Measurements from ENCODE around the gene PALLD.

The PALLD gene

DNA sequence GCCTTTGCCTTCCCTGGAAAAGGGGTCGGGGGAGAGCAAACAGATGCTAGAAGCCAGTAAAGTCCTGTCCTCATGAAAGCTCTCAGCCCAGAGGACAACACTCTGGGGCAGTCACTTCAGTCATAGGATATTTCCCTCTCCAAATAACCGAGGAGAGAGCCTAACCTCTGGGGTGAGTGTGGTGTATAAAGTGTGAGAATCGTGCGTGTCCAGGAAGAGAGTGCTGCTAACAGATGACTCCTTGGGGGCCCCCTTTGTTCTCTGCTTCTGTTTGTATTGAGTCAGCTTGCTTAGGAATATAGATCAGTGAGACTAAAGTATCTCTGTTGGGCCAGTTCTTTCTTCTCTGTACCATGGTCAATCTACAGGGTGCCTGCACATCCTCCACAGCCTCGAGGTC, 247.2 kb downstream of the PALLD start:
- H3K9me3 Mint-ChIP-seq, result no peaks in the 10 kb centered on the region
- no peaks in the 10 kb centered on the region for H3K36me3 Mint-ChIP-seq (ENCODE audit: low read depth)
- H3K27me3 Mint-ChIP-seq (ENCODE audit: low read depth), result peaks cover 21% of the 10 kb centered on the region
- H3K27ac Mint-ChIP-seq, result no peak overlapping the region
- no peak overlapping the region for H3K4me3 Mint-ChIP-seq
- no peaks in the 10 kb centered on the region for H3K4me1 Mint-ChIP-seq (ENCODE audit: low read depth)

DNA sequence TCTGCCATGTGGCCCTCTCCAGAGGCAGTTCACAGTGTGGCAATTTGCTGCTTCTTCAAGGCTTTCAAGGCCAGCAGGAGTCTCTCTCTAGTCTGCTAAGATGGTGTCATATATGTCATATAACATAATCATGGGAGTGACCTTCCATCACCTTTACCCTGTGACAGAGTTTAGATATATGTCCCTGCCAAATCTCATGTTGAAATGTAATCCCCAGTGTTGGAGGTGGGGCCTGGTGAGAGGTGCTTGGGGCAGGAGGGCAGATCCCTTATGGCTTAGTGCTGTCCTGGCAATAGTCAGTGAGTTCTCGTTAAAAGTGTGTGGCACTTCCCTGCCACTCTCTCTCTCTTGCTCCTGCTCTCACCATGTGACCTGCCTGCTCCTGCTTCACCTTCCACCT, 252.0 kb downstream of the PALLD start:
- peaks cover 13% of the 10 kb centered on the region for H3K27me3 Mint-ChIP-seq (ENCODE audit: low read depth)
- no peaks in the 10 kb centered on the region for H3K4me1 Mint-ChIP-seq (ENCODE audit: low read depth)
- no peak overlapping the region for H3K4me3 Mint-ChIP-seq
- no peaks in the 10 kb centered on the region for H3K36me3 Mint-ChIP-seq (ENCODE audit: low read depth)
- H3K27ac Mint-ChIP-seq, result no peak overlapping the region
- no peaks in the 10 kb centered on the region for H3K9me3 Mint-ChIP-seq

DNA sequence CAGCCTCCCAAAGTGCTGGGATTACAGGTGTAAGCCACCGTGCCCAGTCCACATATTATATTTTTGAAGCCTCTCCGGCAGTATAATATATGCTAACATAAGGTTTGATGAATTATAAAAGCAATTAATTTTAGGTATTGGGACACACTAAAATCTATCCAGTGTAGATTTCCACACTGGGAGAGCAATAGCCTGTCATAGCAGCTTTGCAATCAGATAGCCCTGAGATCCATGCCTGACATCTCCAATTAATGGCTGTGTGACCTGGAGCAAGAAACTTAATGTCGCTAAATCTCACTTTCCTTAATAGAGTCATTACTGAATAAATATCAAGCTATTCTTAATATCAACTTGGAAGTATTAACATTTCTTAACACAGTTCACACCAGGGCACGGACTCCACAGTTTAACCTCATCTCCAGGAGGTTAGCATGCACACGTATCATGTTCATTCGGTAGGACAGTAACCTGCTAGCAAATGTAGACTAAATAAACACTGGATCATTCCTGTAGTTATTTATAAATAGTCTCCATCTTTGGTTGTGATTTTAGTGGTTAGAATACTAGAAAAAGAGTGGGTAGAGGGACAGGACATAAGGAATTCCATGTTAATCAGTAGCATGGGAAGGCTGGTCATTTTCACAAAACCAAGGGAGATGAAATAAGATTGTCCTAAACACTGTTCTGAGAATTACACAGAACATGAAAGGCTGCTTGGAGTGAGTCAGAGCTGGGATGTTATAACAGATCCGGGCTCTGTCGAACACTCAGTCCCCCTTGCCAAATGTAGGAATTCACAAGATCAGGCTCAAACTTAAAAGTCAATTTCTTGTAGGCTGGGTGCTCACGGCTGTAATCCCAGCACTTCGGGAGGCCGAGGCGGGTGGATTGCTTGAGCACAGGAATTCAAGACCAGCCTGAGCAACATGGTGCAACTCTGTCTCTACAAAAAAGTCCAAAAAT, 254.7 kb downstream of the PALLD start:
- H3K4me3 Mint-ChIP-seq, result no peak overlapping the region
- no peaks in the 10 kb centered on the region for H3K9me3 Mint-ChIP-seq
- H3K27me3 Mint-ChIP-seq (ENCODE audit: low read depth), result peaks cover 9% of the 10 kb centered on the region
- H3K27ac Mint-ChIP-seq, result no peak overlapping the region
- no peaks in the 10 kb centered on the region for H3K36me3 Mint-ChIP-seq (ENCODE audit: low read depth)
- peaks cover 5% of the 10 kb centered on the region for H3K4me1 Mint-ChIP-seq (ENCODE audit: low read depth)

- Mint-ChIP-seq H3K9me3 (no peaks in the 10 kb centered on the region), H3K27me3 (ENCODE audit: low read depth) (peaks cover 4% of the 10 kb centered on the region), H3K4me3 (no peak overlapping the region), H3K27ac (no peak overlapping the region), H3K36me3 (ENCODE audit: low read depth) (no peaks in the 10 kb centered on the region), H3K4me1 (ENCODE audit: low read depth) (peaks cover 21% of the 10 kb centered on the region)
Measured at GRCh38 chr4:168755598-168756477, 259.0 kb downstream of the PALLD start.

DNA sequence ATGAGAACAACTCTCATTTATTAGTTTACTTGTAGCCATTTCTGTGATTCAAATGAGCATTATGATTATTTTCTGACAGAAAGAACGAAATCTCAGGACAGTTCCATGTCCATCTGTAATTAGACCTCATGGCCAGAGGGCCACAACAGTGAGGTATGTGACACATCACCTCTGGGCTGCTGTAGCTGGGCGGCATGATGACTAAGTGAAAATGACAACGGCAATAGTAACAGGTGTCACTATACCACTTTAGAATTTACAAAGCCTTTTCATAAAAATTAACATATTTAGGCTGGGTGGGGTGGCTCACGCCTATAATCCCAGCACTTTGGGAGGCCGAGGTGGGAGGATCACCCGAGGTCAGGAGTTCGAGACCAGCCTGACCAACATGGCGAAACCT, 260.6 kb downstream of the PALLD start:
- H3K27me3 Mint-ChIP-seq (ENCODE audit: low read depth), result peaks cover 4% of the 10 kb centered on the region

GRCh38 chr4:168758351-168758876, 261.6 kb downstream of the PALLD start:
- peaks cover 21% of the 10 kb centered on the region for H3K4me1 Mint-ChIP-seq (ENCODE audit: low read depth)
- H3K27me3 Mint-ChIP-seq (ENCODE audit: low read depth), result peaks cover 3% of the 10 kb centered on the region
- H3K36me3 Mint-ChIP-seq (ENCODE audit: low read depth), result no peaks in the 10 kb centered on the region
- H3K27ac Mint-ChIP-seq, result no peak overlapping the region
- H3K9me3 Mint-ChIP-seq, result no peaks in the 10 kb centered on the region
- H3K4me3 Mint-ChIP-seq, result no peak overlapping the region

More for the DNA sequence above, 260.6 kb downstream of the PALLD start:
- Mint-ChIP-seq H3K36me3 (ENCODE audit: low read depth) (no peaks in the 10 kb centered on the region), H3K27ac (no peak overlapping the region), H3K9me3 (no peaks in the 10 kb centered on the region), H3K4me1 (ENCODE audit: low read depth) (peaks cover 21% of the 10 kb centered on the region), H3K4me3 (no peak overlapping the region)

DNA sequence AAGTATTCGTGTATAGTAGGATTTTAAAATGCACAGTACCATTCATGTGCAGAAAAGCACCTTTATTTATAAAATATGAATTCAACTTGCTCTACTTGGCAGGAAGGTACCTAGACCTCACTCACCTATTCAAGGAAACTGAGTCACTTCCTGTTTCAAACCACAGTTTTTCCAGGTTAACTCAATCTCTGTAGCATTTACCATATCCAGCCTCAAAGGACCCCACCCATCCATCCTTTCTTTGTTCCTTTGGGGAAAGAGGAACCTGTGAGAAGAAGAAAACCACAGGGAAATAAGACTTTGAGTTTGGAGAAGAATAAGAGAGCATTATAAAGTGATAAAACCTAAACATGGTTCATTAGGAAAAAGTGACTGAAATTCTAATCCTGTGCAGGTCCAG, 262.5 kb downstream of the PALLD start:
- Mint-ChIP-seq H3K4me3 (peak overlapping the region; percentile 13), H3K4me1 (ENCODE audit: low read depth) (peaks cover 21% of the 10 kb centered on the region)

GRCh38 chr4:168759959-168760527, 263.2 kb downstream of the PALLD start:
- Mint-ChIP-seq H3K4me3 (no peak overlapping the region), H3K27ac (no peak overlapping the region), H3K36me3 (ENCODE audit: low read depth) (no peaks in the 10 kb centered on the region), H3K4me1 (ENCODE audit: low read depth) (peaks cover 21% of the 10 kb centered on the region), H3K9me3 (no peaks in the 10 kb centered on the region), H3K27me3 (ENCODE audit: low read depth) (peaks cover 5% of the 10 kb centered on the region)

More for the DNA sequence above, 262.5 kb downstream of the PALLD start:
- Mint-ChIP-seq H3K36me3 (ENCODE audit: low read depth) (no peaks in the 10 kb centered on the region), H3K27me3 (ENCODE audit: low read depth) (no peaks in the 10 kb centered on the region), H3K9me3 (no peaks in the 10 kb centered on the region), H3K27ac (no peak overlapping the region)

GRCh38 chr4:168761066-168761465, 264.2 kb downstream of the PALLD start:
- H3K36me3 Mint-ChIP-seq (ENCODE audit: low read depth), result no peaks in the 10 kb centered on the region
- peaks cover 19% of the 10 kb centered on the region for H3K4me1 Mint-ChIP-seq (ENCODE audit: low read depth)
- H3K27ac Mint-ChIP-seq, result no peak overlapping the region
- H3K27me3 Mint-ChIP-seq (ENCODE audit: low read depth), result peaks cover 5% of the 10 kb centered on the region
- no peak overlapping the region for H3K4me3 Mint-ChIP-seq
- H3K9me3 Mint-ChIP-seq, result no peaks in the 10 kb centered on the region

GRCh38 chr4:168765322-168765721, 268.5 kb downstream of the PALLD start:
- Mint-ChIP-seq H3K4me3 (no peak overlapping the region), H3K27me3 (ENCODE audit: low read depth) (peaks cover 10% of the 10 kb centered on the region), H3K36me3 (ENCODE audit: low read depth) (no peaks in the 10 kb centered on the region), H3K4me1 (ENCODE audit: low read depth) (peaks cover 2% of the 10 kb centered on the region), H3K9me3 (no peaks in the 10 kb centered on the region), H3K27ac (no peak overlapping the region)

- Mint-ChIP-seq H3K27me3 (ENCODE audit: low read depth) (peaks cover 10% of the 10 kb centered on the region), H3K4me1 (ENCODE audit: low read depth) (no peaks in the 10 kb centered on the region), H3K36me3 (ENCODE audit: low read depth) (no peaks in the 10 kb centered on the region), H3K9me3 (no peaks in the 10 kb centered on the region), H3K4me3 (no peak overlapping the region), H3K27ac (no peak overlapping the region)
Measured at GRCh38 chr4:168765726-168766125, 268.9 kb downstream of the PALLD start.

GRCh38 chr4:168766604-168767316, 269.9 kb downstream of the PALLD start:
- no peaks in the 10 kb centered on the region for H3K36me3 Mint-ChIP-seq (ENCODE audit: low read depth)
- peaks cover 10% of the 10 kb centered on the region for H3K27me3 Mint-ChIP-seq (ENCODE audit: low read depth)
- no peak overlapping the region for H3K4me3 Mint-ChIP-seq
- H3K9me3 Mint-ChIP-seq, result no peaks in the 10 kb centered on the region
- no peak overlapping the region for H3K27ac Mint-ChIP-seq
- H3K4me1 Mint-ChIP-seq (ENCODE audit: low read depth), result no peaks in the 10 kb centered on the region

DNA sequence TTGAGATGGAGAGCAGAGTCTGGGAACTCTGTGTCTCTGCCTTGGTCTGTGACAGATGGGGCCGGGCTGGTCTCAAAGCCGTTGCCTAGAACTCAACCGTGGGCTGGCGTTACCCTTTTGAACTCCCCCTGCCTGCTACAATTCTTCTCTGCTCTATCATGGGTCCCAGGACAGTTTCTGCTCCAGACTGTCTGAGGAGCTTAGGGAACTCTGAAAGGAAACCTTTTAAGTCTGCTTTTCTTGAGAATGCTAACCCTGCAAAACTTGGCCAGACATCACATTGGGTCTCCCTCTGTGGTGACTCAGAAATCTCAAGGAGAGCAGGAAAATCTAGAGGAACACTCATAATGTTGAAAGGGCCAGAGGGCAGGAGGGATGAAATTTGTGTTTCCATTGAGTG, 272.6 kb downstream of the PALLD start:
- Mint-ChIP-seq H3K9me3 (no peaks in the 10 kb centered on the region), H3K27ac (no peak overlapping the region), H3K4me3 (no peak overlapping the region), H3K4me1 (ENCODE audit: low read depth) (no peaks in the 10 kb centered on the region), H3K36me3 (ENCODE audit: low read depth) (no peaks in the 10 kb centered on the region), H3K27me3 (ENCODE audit: low read depth) (peaks cover 17% of the 10 kb centered on the region)

DNA sequence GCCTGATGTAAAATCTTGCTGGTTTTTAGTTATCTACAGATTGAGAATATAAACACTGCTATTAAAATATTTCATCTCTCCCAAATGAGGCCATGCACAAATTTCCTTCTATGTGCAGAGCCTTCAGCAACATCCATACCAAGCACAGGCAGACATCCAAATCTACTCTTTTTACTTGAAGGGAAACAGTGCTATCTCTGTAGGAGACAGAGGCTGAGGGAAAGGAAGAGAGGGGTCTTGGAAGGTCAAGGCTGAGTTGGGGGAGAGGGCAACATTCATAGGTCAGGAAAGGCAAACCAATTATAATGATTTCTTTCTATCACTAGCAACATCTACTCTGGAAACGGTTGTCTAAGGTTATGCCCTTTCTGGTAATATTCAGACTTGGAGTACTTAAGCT, 273.0 kb downstream of the PALLD start:
- H3K27ac Mint-ChIP-seq, result no peak overlapping the region
- no peaks in the 10 kb centered on the region for H3K9me3 Mint-ChIP-seq
- no peak overlapping the region for H3K4me3 Mint-ChIP-seq
- H3K27me3 Mint-ChIP-seq (ENCODE audit: low read depth), result peaks cover 16% of the 10 kb centered on the region
- H3K36me3 Mint-ChIP-seq (ENCODE audit: low read depth), result no peaks in the 10 kb centered on the region
- no peaks in the 10 kb centered on the region for H3K4me1 Mint-ChIP-seq (ENCODE audit: low read depth)
